CD4-positive, alpha-beta T cell treated with Interleukin-6 for 4 hours (primary cell): ENCODE data around the gene MARCHF6.
"Not testable (repeated sequence)": the region's sequence is repeated elsewhere in the genome, so short reads cannot be mapped to it uniquely, and the experiment has no call there.

Experiments
- DNase-seq: peaks from one replicate; pipeline ENCODE4 v3.0.0-alpha.2; 2020; ENCODE audit warnings: mixed read lengths

MARCHF6 gene

GRCh38 chr5:10353241-10354047, at the start of gene MARCHF6:
Gene MARCHF6, plus strand, starts transcription at chr5:10353695. Its CDS starts 204 bp downstream, at chr5:10353899.
- peak; percentile 97 for DNase-seq

GRCh38 chr5:10303699-10304170, 49.8 kb upstream of the MARCHF6 start:
- no peak for DNase-seq

- no peak for DNase-seq
Measured at GRCh38 chr5:10304932-10305331, 48.6 kb upstream of the MARCHF6 start.

- DNase-seq, result no peak
Measured at GRCh38 chr5:10306114-10306513, 47.4 kb upstream of the MARCHF6 start.

GRCh38 chr5:10306806-10307205, 46.7 kb upstream of the MARCHF6 start:
- DNase-seq, result no peak

- peak; percentile 36 for DNase-seq
Measured at GRCh38 chr5:10307206-10308148, 46.0 kb upstream of the MARCHF6 start, which contains the start of gene CMBL. Gene CMBL, minus strand, starts transcription at chr5:10307902. Its CDS starts 17,140 bp downstream, at chr5:10290762.

GRCh38 chr5:10308844-10309243, 44.7 kb upstream of the MARCHF6 start:
- DNase-seq, result no peak

- DNase-seq, result no peak
Measured at GRCh38 chr5:10310066-10310779, 43.3 kb upstream of the MARCHF6 start.

GRCh38 chr5:10310835-10311570, 42.5 kb upstream of the MARCHF6 start:
- DNase-seq, result not testable (repeated sequence)

- no peak for DNase-seq
Measured at GRCh38 chr5:10311595-10312425, 41.7 kb upstream of the MARCHF6 start.

GRCh38 chr5:10315201-10315600, 38.3 kb upstream of the MARCHF6 start:
- no peak for DNase-seq

- no peak for DNase-seq
Measured at GRCh38 chr5:10315824-10316509, 37.5 kb upstream of the MARCHF6 start.

GRCh38 chr5:10317825-10318682, 35.4 kb upstream of the MARCHF6 start:
- DNase-seq, result no peak

- DNase-seq, result no peak
Measured at GRCh38 chr5:10319202-10319851, 34.2 kb upstream of the MARCHF6 start.

- no peak for DNase-seq
Measured at GRCh38 chr5:10320793-10321192, 32.7 kb upstream of the MARCHF6 start.

- no peak for DNase-seq
Measured at GRCh38 chr5:10321882-10322281, 31.6 kb upstream of the MARCHF6 start.

- DNase-seq, result no peak
Measured at GRCh38 chr5:10323588-10324488, 29.7 kb upstream of the MARCHF6 start.
